GM18873 (cell line): Measurements from ENCODE around the gene PROSER2.

Experiments used
- ATAC-seq: cut with Tn5 transposase; IDR thresholded peaks from one replicate; pipeline ENCODE4 v1.9.1; 2021; ENCODE audit warnings: mild to moderate bottlenecking, moderate library complexity, moderate number of reproducible peaks; ENCODE audit not compliant: unreplicated experiment, low FRiP score

Gene PROSER2

GRCh38 chr10:11861811-11862428, 38.8 kb downstream of the PROSER2 start:
- no peak for ATAC-seq

DNA sequence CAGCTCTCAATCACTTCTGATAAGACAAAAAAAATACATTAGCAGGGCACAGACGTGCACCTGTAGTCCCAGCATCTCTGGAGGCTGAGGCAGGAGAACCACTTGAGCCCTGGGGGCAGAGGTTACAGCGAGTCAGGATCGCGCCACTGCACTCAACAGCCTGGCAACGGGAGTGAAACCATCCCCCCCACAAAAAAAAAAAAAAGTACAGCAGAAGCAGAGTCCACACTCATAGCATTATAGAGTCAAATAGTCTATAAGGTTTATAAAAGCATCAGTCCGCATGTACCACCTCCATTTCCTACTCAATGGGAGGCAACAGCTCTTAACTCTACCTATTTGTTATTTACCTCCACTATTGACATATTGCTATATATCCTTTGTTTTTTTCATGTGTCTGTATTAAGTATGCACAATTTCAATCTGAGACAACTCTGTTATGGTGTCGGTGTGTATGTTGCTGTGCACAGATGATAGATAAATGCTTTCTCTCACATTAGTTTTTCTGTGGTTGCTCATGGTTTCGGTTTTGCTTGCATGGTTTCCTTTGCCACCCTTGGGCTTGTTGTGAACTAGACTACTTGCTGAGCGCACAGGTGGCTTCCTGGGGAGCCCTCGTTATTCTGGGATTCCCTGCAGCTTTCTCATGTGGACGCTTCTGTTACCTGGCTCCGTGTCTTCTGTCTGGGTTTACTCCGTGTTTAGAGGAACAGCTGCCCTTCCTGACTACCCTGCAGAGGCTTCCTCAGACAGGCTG, 40.4 kb downstream of the PROSER2 start:
- ATAC-seq = peak; percentile 98

- no peak for ATAC-seq
Measured at GRCh38 chr10:11864727-11865126, 41.6 kb downstream of the PROSER2 start.

DNA sequence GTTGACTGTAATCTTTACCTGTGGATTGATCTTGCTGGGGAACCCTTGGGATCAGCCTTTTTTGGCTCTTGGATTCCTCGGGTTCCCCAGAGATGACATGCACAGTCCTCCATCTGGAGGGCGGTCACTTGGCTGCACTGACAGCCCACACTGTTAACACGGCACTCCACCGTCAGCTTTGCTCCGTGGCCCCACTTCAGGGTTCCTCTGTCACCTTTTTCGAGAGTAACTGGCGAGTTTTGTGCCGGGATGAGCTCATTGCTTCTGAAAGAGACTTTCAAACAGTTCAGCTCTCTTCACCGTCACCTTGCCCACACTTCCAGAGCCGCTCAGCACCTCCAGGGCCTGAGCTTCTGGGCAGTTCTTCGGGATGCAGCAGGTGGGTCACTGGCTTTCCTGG, 42.4 kb downstream of the PROSER2 start:
- ATAC-seq = no peak

- ATAC-seq = no peak
Measured at GRCh38 chr10:11866199-11866925, 43.2 kb downstream of the PROSER2 start.

- no peak for ATAC-seq
Measured at GRCh38 chr10:11869219-11869618, 46.1 kb downstream of the PROSER2 start.

DNA sequence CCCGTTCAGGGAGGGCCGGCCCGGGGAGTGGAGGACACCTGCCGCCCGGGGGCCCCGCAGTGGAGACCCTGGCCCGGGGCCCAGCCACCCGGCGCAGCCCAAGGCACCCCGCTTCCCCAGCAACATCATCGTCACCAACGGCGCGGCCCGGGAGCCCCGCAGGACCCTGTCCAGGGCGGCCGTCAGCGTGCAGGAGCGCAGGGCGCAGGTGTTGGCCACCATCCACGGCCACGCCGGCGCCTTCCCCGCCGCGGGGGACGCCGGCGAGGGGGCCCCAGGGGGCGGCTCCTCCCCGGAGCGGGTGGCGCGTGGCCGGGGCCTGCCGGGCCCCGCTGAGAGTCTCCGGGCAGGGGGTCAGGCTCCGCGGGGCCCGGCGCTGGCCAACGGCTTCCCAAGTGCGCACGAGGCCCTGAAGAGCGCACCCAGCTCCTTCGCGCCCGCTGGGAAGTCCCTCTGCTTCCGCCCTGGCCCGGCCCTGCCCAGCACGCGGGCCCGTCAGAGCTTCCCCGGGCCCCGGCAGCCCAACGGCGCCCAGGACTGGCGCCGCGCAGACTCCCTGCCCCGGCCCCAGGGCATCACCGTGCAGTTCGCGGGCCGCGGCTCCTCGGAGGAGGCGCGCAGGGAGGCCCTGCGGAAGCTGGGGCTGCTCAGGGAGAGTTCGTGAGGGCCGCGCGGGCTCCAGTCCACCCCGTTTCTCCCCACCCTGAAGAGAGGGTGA, 46.7 kb downstream of the PROSER2 start:
- no peak for ATAC-seq

DNA sequence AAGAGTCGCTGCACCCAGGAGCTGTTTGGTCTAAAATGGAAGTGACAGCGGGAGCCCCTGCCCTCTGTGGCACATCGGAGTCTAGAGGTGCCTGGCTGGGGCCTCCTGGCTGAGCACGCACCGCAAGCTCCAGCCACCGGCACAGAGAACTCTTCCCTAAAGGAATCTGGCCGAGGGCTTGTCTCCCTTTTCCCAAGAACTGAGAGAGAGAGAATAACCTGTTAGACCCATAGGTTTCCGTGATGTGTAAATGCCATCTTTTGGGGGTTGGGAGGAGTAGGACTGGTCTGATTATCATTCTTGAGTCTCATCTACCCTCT, 47.3 kb downstream of the PROSER2 start:
- no peak for ATAC-seq

- ATAC-seq = no peak
Measured at GRCh38 chr10:11870900-11871400, 47.8 kb downstream of the PROSER2 start.

- ATAC-seq = no peak
Measured at GRCh38 chr10:11871466-11871865, 48.3 kb downstream of the PROSER2 start.

DNA sequence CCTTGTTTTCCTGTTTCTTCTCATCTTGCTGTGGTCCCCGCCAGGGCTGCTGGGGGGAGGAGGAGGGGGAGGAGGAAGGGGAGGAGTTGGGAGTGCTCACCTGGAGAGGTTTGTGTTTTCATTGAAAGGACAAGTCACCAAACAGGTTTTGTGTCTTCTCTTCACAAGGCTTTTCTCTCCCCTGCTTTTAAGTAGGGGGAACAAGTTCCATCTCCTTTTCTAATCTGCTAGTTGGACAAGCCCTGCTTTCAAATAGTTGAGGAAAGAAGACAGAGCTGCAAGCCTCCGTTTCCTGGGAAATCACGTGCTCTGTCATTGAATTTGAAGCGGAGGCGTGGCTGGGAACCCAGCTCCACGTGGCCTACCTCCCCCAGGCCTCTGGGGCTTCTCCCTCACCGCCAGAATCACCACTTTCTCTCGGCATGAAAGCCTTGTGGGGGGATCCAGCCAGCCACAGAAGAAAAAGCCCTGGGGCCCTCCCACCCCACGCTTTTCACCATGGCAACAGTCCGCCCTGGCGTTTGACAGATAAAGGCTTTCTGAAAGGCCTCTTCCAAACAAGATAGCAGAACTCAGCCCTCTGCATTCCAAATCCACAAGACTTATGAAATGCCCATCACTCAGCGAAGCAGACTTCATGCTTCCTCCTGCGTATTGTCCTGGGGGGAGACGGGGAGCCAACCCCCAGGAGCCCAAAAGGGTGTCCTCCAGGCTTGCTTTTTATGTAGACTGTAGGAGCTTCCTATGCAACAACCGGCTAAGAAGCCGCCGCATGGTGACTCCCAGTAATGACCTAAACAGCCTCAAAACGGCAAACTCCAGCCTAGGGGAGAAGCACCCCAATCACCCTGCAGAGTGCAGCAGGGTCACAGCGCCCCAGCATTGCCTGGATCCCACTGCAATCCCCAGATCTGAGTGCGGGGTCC, 51.7 kb downstream of the PROSER2 start:
- ATAC-seq = no peak

DNA sequence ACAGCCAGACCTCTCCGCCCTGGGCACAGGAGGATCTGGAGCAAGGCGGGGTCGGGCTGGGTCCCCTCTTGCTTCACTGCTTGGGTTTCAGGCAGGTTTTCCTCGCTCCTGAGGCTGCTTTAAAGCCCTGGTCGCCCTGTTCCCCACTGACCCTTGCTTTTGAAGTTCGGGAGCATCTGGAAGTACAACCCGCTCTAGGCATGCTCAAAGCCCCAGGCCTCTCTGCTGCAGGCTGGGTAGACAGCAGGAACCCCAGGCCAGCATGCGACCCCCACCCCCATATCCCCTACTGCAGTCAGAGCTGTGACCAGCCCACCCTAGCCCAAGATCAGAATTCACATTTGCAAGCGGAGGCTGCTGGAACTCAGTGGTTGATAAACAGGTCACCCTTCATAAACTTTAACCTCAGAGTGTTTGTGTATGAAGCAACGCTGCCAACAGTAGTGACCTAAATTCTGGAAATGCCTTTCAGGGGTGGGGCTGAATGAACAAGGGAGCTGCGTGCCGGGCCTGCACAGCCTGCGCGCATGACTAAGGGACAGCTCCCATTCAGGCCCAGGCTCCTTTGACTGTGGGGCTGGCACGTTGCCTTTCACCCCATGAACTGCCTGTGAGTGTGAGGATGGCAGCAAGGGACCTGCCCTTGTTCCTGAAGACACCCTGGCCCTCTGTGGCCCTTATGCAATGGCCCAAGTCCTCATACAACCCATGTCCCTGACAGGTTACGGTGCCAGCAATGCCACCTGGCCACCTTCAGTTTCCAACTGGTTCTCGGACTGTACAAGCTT, 52.5 kb downstream of the PROSER2 start:
- no peak for ATAC-seq

DNA sequence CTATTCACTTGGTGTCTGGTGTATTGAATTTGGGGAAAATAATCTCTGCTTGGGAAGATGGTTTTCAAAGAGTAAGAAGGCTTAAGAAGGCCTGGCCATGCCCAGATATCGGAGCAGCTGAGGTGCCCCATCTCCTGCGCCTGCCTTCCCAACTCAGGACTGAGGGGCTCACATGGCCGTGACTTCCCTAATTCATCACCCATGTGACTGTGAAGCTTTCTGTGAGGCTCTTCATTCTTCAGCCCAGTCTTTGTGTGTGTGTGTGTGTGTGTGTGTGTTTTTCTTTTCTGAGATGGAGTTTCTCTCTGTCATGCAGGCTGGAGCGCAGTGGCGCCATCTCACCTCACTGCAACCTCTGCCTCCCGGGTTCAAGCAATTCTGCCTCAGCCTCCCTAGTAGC, 53.2 kb downstream of the PROSER2 start:
- ATAC-seq = no peak

DNA sequence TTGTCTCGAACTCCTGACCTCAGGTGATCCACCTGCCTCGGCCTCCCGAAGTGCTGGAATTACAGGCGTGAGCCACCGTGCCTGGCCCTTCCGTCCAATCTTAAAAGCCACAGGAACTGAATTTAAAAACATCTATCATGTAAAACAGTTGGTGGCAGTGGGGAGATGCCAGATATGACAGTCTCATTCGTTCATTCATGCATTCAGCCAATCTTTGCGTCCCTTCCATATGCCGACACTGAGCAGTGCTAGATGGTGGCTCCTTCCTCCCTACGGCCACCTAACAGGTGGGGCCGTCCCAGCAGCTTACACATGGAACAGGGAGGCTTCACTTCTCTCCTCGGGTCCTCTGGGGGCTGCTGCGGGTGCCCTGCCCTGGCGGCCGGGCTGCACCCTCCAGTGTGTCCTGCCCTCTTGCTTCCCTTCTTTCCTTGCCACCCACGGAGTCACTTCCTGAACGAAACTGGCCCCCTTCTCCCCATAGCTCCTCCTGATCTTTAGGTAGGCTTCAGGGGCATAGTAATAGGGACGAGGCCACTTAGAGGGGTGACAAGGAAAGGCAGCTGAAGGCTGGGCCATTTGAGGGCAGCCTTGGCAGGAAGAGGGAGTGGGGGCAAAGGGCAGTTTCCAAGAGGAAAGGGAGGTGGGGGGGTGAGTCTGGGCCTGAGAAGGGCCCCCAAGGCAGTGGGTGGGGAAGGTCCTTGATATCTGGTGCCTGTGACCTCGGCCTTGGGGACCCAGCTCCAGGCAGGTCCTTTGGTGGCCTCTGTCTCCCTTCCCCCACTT, 53.8 kb downstream of the PROSER2 start:
- no peak for ATAC-seq

DNA sequence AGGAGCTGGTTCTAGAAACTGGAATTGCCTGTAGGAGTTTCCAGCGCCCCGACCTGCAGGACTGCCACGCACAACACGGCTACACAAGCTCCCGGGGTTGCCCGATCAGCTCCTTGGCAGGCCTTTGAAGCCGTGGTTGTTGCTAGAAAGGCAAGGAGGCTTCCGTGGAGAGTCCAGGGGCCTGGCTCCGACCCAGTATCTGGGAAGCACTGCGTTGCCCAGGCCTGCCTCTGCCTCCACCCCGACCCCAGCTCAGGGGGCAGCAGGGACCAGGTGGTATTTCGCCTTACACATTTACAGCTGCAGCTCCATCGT, 54.4 kb downstream of the PROSER2 start:
- ATAC-seq = no peak

DNA sequence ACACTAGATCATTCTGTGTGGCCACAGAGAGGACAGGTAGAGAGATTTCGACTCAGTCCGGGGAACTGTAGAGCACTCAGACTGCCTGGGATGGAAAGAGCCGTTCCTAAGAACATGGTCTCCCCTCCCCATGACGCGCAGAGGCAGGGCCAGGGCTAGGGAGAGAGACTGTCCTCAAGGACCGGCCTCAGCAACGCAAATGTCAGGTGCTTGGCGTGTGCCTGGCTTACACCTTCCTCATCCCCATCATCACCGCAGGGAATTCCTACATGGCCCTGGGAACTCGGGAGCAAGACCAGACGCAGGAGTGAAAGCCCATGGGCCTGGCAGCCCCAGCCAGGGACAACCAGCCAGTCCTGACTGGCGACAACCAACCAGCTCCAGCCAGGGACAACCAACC, 55.6 kb downstream of the PROSER2 start:
- ATAC-seq = no peak

GRCh38 chr10:11879387-11880094, 56.4 kb downstream of the PROSER2 start:
- ATAC-seq = no peak
